PC-3 (cell line): ENCODE measurements around the gene RERE. TPM values are rescaled to one million over a fixed set of nuclear protein-coding genes. Genes with fewer than 3 reads are reported as not detected.

Experiments
- ATAC-seq: fragments of 200-7000 bp; cut with Tn5 transposase; 2 replicates; pipeline ENCODE4 v1.9.1; 2020; ENCODE audit warnings: mild to moderate bottlenecking, moderate library complexity
- BruUV-seq: library from RNA; stranded (reverse); fragments of 400-500 nt; replicated peaks from 2 replicates; lab custom pipeline; 2021; lab: Mats Ljungman, UMichigan
- CTCF ChIA-PET: fragments of 300-600 bp; sonication (Branson Sonifier 250); formaldehyde crosslinking; loops from one replicate; lab custom pipeline; 2022; ENCODE audit warnings: antibody characterized with exemption; lab: Charles Lee
- POLR2A ChIA-PET: fragments of 300-600 bp; sonication (Branson Sonifier 250); formaldehyde crosslinking; loops from one replicate; lab custom pipeline; 2022; ENCODE audit warnings: antibody characterized with exemption; ENCODE audit not compliant: unreplicated experiment; lab: Charles Lee
- DNase-seq: peaks from one replicate; pipeline ENCODE4 v3.0.0-alpha.2; 2015
- H2AFZ ChIP-seq: fragments of 300-600 bp; sonication (generic); 2 replicates; pipeline ENCODE4 v1.6.0; 2016; ENCODE audit warnings: antibody characterized with exemption, low read length
- H3F3A ChIP-seq: fragments of 300-600 bp; sonication (generic); one replicate; pipeline ENCODE4 v1.6.0; 2017; ENCODE audit warnings: antibody characterized with exemption, low read length, control low read depth, mild to moderate bottlenecking; ENCODE audit not compliant: unreplicated experiment
- H3K27ac ChIP-seq: fragments of 300-600 bp; sonication (generic); 2 replicates; pipeline ENCODE4 v1.5.1; 2016; ENCODE audit warnings: mild to moderate bottlenecking, low read length
- H3K27me3 ChIP-seq: fragments of 300-600 bp; sonication (generic); 2 replicates; pipeline ENCODE4 v1.6.1; 2016; ENCODE audit warnings: low read length, mixed read lengths
- H3K36me3 ChIP-seq: fragments of 300-600 bp; sonication (generic); 2 replicates; pipeline ENCODE4 v1.6.1; 2016; ENCODE audit warnings: low read depth, mixed run types, low read length, mixed read lengths
- H3K4me1 ChIP-seq: fragments of 300-600 bp; sonication (generic); 2 replicates; pipeline ENCODE4 v1.5.1; 2016; ENCODE audit warnings: low read length; ENCODE audit not compliant: insufficient read depth
- H3K4me2 ChIP-seq: fragments of 300-600 bp; sonication (generic); 2 replicates; pipeline ENCODE4 v1.6.0; 2016; ENCODE audit warnings: low read length
- H3K4me3 ChIP-seq: fragments of 300-600 bp; sonication (generic); 2 replicates; pipeline ENCODE4 v1.5.1; 2016; ENCODE audit warnings: mild to moderate bottlenecking, low read length, mixed read lengths
- H3K79me2 ChIP-seq: fragments of 300-600 bp; sonication (generic); 2 replicates; pipeline ENCODE4 v1.6.1; 2017; ENCODE audit warnings: low read length, mixed read lengths
- H3K9ac ChIP-seq: fragments of 300-600 bp; sonication (generic); 2 replicates; pipeline ENCODE4 v1.6.0; 2016; ENCODE audit warnings: mild to moderate bottlenecking, low read length
- H3K9me2 ChIP-seq: fragments of 300-600 bp; sonication (generic); replicated peaks from 2 replicates; pipeline ENCODE4 v1.6.1; 2016; ENCODE audit warnings: mixed run types, low read length, mixed read lengths
- H3K9me3 ChIP-seq: fragments of 300-600 bp; sonication (generic); 2 replicates; pipeline ENCODE4 v1.6.1; 2016; ENCODE audit warnings: low read length, mixed read lengths
- H4K20me1 ChIP-seq: fragments of 300-600 bp; sonication (generic); 2 replicates; pipeline ENCODE4 v1.6.1; 2016; ENCODE audit warnings: low read length, mixed read lengths
- CTCF ChIP-seq: fragments of 300-600 bp; sonication (generic); conservative IDR thresholded peaks from 2 replicates; pipeline ENCODE4 v1.5.1; 2017; ENCODE audit warnings: antibody characterized with exemption, low read depth, mild to moderate bottlenecking, low read length
- EZH2 ChIP-seq: fragments of 300-600 bp; sonication (generic); IDR thresholded peaks from one replicate; pipeline ENCODE4 v1.6.1; 2017; ENCODE audit warnings: antibody characterized with exemption, mild to moderate bottlenecking, low read length; ENCODE audit not compliant: unreplicated experiment
- EZH2phosphoT487 ChIP-seq: fragments of 300-600 bp; sonication (generic); IDR thresholded peaks from 2 replicates; pipeline ENCODE4 v1.6.1; 2018; ENCODE audit warnings: mild to moderate bottlenecking, antibody characterized with exemption, low read length, borderline replicate concordance
- intact Hi-C: fragments of 100-400 bp; cut with micrococcal nuclease; formaldehyde crosslinking; loops from 2 replicates; pipeline ENCODE4 v1.9.0; 2023
- total RNA-seq: library from RNA; depleted of rRNA; stranded (reverse); fragments of >200 nt; gene quantifications from 2 replicates; pipeline ENCODE4 v1.2.3, GENCODE V29; 2014

RERE gene
- total RNA-seq, 1 experiment from 2014 or later: 24.2 TPM

- no peak overlapping the region for H3K4me3 ChIP-seq
- no peak overlapping the region for H3K9ac ChIP-seq
- CTCF ChIA-PET: no interaction called here
- intact Hi-C loops: no loop called here
- H3K9me3 ChIP-seq: no peaks in the 10 kb centered on the region
- H4K20me1 ChIP-seq: peaks cover 87% of the 10 kb centered on the region
- peaks cover 70% of the 10 kb centered on the region for H3F3A ChIP-seq
- H3K79me2 ChIP-seq: peaks cover 26% of the 10 kb centered on the region; the same call in 1 of the 2 replicates
- no peak for ATAC-seq
- H3K9me2 ChIP-seq: no peaks in the 10 kb centered on the region
- BruUV-seq: no TSS peak
- 0 out of 2 replicates have a peak, but pooled peaks cover 6% of the 10 kb centered on the region for H3K4me1 ChIP-seq
- H3K27me3 ChIP-seq: no peaks in the 10 kb centered on the region
- no peak for DNase-seq
- POLR2A ChIA-PET: no interaction called here
- no peak overlapping the region for H2AFZ ChIP-seq
- H3K36me3 ChIP-seq: peaks cover 86% of the 10 kb centered on the region
- TF ChIP-seq EZH2phosphoT487: no peak
- no peak for TF ChIP-seq EZH2
- no peak for TF ChIP-seq CTCF
- no peak overlapping the region for H3K27ac ChIP-seq
- no peak overlapping the region for H3K4me2 ChIP-seq
Measured at GRCh38 chr1:8863138-8863537, 45.7 kb upstream of the RERE start.

- Histone ChIP-seq H3K79me2 (peaks cover 21% of the 10 kb centered on the region; the same call in 1 of the 2 replicates), H4K20me1 (peaks cover 81% of the 10 kb centered on the region), H3K4me1 (0 out of 2 replicates have a peak, but pooled peaks cover 6% of the 10 kb centered on the region), H3K9me3 (no peaks in the 10 kb centered on the region), H3K36me3 (peaks cover 81% of the 10 kb centered on the region), H3K4me3 (no peak overlapping the region), H3K9me2 (no peaks in the 10 kb centered on the region), H3K27me3 (no peaks in the 10 kb centered on the region), H3K27ac (no peak overlapping the region), H3F3A (peaks cover 66% of the 10 kb centered on the region), H3K9ac (no peak overlapping the region), H3K4me2 (no peak overlapping the region), H2AFZ (no peak overlapping the region)
- intact Hi-C loops: no loop called here
- ATAC-seq (no peak), DNase-seq (peak; percentile 30)
- TF ChIP-seq CTCF (peak; percentile 78), EZH2phosphoT487 (no peak)
- no TSS peak for BruUV-seq
- ChIA-PET CTCF (interaction anchor here (0.6 kb wide), 2 partner anchors 11 to 82 kb away, joined by 3 read pairs; no protein-coding TSS in a partner anchor), POLR2A (no interaction called here)
Measured at GRCh38 chr1:8862528-8862927, 45.1 kb upstream of the RERE start.

GRCh38 chr1:8860738-8861516 is 43.5 kb upstream of the RERE start:
- POLR2A ChIA-PET: interaction anchor here (0.6 kb wide), 1 partner anchor 48 kb away, joined by 8 read pairs; no protein-coding TSS in a partner anchor
- peaks cover 69% of the 10 kb centered on the region for H4K20me1 ChIP-seq

More at GRCh38 chr1:8860738-8861516, 43.5 kb upstream of the RERE start:
- no TSS peak for BruUV-seq
- no peak overlapping the region for H3K4me3 ChIP-seq
- no peak overlapping the region for H3K27ac ChIP-seq
- CTCF ChIA-PET: no interaction called here
- H3K36me3 ChIP-seq: peaks cover 67% of the 10 kb centered on the region
- TF ChIP-seq EZH2 (no peak), CTCF (no peak), EZH2phosphoT487 (no peak)
- no peaks in the 10 kb centered on the region for H3K9me3 ChIP-seq
- intact Hi-C loops: no loop called here
- H3K9me2 ChIP-seq: no peaks in the 10 kb centered on the region
- no peak for ATAC-seq
- DNase-seq: no peak
- no peak overlapping the region for H2AFZ ChIP-seq
- H3K79me2 ChIP-seq: peaks cover 7% of the 10 kb centered on the region; the same call in 1 of the 2 replicates
- no peak overlapping the region for H3K4me2 ChIP-seq
- no peaks in the 10 kb centered on the region for H3K27me3 ChIP-seq
- H3F3A ChIP-seq: peaks cover 61% of the 10 kb centered on the region
- no peak overlapping the region for H3K9ac ChIP-seq
- 0 out of 2 replicates have a peak, but pooled peaks cover 6% of the 10 kb centered on the region for H3K4me1 ChIP-seq
